HL-60 (cell line): ENCODE results near the gene FGF13.

ENCODE experiments used
- CTCF ChIP-seq: IDR thresholded peaks from one replicate; pipeline ENCODE4 v1.5.1; 2011; ENCODE audit warnings: low read length, control low read depth, inconsistent platforms; ENCODE audit not compliant: insufficient read depth
- GABPA ChIP-seq: IDR thresholded peaks from 2 replicates; pipeline ENCODE4 v1.6.1; 2012; ENCODE audit warnings: low read depth
- POLR2AphosphoS5 ChIP-seq: IDR thresholded peaks from 2 replicates; pipeline ENCODE4 v1.6.1; 2012; ENCODE audit warnings: low read depth
- REST ChIP-seq: IDR thresholded peaks from 2 replicates; pipeline ENCODE4 v1.6.1; 2012; ENCODE audit warnings: low read depth; ENCODE audit not compliant: insufficient replicate concordance

- TF ChIP-seq CTCF (no peak), POLR2AphosphoS5 (no peak), GABPA (no peak), REST (no peak)
Observed at GRCh38 chrX:138709886-138710791, 1.4 kb downstream of the FGF13 start.
